CD1c-positive myeloid dendritic cell (primary cell): ENCODE data around the gene JAK1.
"Not testable (repeated sequence)": the region's sequence is repeated elsewhere in the genome, so short reads cannot be mapped to it uniquely, and the experiment has no call there.

Source experiments
- DNase-seq: peaks from one replicate; pipeline ENCODE4 v3.0.0-alpha.2; 2016; ENCODE audit errors: extremely low spot score

Gene JAK1

DNA sequence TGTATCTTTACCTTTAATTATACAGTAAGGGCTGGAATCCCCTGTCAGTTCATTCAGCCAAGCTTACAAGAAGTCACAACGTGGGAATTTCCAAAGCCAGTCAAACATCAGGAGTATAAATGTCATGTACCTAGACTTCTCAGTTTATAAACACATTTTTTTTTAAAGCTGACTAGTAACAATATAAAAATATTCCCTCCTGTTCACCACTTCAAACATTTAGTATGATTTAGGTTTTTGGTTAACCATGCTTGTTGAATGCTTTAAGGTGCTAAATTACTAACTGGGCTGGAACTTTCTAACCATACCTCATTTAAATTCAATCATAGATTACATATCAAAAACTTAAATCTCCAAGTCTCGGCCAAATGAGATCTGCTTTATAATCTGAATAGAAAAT lies 44.0 kb downstream of the JAK1 start:
- no peak for DNase-seq

DNA sequence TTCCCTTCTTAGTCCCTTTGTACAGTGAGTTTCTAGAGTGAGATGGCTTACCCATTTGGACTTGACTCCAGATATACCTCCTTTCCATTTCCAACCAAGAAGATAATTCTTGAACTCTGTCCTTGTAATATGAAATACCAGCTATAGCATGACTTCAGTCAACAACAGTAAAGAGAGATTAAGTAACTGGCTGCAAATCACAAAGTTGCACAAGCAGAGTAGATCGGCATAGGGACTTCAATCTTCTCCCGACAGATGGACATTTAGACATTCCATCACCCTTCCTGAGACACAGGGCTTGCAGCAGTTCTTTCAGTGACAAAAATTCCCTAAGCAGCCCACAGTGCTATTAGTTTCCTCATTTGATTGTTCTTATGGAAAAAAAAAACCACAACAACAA lies 44.6 kb downstream of the JAK1 start:
- DNase-seq: no peak

DNA sequence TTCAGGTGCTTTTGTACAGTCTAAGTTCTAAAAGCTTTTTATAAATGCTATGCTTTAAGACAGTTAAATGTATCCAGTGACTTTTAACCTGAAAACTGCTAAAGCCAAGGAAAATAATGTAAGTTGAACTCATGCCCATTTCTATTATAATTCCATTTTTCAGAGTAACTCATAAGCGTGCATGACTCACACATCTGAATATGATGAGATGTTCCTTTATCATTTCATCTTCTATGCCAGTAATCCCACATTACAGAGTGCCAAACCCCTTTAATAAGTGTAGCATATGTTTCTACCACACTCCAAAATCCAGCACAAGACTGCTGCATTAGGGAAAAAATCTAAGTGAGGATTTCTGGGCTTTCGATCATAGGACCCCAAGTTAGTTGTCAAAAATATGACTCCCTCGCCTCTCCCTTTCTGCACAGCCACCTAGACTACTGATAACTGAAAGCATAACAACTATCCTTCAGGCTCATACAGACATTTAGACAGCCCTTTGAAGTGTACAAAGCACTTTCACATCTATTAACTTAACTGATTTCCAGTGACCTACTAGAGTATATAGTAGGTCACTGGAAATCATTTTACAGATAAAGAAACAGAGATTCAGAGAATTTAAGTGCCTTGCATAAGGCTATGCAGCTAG lies 45.3 kb downstream of the JAK1 start:
- DNase-seq: no peak

DNA sequence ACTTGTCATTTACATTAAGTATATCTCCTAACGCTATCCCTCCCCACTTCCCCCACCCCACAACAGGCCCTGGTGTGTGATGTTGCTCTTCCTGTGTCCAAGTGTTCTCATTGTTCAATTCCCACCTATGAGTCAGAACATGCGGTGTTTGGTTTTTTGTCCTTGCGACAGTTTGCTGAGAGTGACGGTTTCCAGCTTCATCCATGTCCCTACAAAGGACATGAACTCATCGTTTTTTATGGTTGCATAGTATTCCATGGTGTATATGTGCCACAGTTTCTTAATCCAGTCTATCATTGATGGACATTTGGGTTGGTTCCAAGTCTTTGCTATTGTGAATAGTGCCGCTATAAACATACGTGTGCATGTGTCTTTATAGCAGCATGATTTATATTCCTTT lies 47.2 kb downstream of the JAK1 start:
- not testable (repeated sequence) for DNase-seq

DNA sequence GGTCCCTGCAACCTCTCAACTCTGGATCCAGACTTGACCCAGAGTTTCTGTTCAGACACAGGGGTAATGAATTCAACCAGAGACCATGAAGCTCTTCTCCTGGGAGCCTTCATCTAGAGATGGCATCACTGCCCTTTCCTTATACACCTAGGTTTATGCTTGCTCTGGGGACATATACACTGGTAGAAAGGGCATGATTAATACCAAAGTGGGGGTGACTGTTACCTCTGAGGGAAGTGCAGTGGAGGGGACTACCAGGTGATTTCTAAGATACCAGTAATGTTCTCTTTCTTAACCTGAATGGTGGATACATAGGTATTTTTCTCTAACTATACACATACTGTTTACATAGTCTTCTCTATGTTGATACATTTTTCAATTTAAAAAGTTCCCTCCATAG lies 48.4 kb downstream of the JAK1 start:
- DNase-seq: no peak

DNA sequence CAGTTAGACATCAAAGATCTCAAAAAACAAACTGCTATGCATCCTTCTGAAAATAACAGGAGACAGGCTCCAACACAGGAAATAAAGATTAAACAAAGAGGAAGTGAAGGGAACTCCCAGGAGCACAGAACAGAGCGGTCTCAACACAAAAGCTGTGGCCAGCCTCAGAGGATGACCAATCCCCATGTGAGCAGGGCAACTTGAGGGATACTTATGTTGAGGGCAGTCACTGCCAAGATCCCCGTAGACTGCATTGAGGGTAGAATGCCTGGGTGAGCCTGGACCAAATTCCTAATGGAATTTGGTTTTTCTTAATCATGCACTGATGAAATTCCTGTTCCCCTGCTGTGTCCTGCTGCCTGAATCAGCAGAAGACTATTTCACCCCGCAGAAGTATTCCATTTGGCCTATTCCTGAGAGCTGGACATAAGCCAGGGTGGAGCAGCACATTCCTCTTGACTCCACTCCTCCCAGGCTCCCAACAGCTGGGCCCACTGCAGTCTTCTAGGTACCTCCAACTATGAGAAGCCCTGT lies 49.0 kb downstream of the JAK1 start:
- DNase-seq: peak; percentile 73

DNA sequence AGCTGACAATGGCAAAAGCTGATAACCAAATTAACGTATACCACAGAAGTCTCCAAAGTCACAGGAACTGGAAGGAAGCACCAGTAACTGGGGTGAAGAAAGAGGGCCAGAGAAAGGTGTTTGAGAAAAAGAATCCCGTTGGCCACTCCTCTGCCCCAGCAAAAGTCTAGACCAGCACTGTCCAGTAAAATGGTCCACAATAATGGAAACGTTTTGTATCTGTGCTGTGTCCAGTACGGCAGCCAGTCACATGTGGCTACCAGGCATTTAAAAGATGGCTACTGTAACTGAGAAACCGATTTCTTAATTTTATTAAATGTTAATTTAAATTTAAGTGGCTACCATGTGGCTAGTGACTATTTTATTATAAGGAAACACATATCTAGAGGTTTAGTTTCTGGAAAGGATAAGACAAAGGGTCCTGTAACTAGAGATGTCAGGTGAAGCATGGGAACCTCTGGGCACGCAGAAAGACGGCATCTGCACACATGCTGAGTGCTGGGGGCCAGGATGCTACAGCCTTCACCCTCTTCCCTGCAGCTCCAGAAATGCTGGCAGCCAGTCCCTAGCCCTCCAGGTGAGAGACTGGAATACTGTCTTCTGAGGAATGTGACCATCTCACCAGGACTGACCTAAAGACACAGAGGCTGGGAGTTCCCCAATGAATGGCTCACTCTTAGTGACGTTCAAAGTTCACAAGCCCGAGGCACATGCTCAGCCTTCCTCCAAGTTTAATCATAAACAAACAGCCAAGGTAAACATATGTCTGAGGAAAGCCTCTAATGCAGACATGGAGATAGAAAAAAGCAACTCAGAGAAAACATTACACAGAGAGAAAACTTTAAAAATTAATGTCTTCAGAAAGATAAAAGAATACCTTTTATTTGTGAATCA lies 50.7 kb downstream of the JAK1 start:
- no peak for DNase-seq

DNA sequence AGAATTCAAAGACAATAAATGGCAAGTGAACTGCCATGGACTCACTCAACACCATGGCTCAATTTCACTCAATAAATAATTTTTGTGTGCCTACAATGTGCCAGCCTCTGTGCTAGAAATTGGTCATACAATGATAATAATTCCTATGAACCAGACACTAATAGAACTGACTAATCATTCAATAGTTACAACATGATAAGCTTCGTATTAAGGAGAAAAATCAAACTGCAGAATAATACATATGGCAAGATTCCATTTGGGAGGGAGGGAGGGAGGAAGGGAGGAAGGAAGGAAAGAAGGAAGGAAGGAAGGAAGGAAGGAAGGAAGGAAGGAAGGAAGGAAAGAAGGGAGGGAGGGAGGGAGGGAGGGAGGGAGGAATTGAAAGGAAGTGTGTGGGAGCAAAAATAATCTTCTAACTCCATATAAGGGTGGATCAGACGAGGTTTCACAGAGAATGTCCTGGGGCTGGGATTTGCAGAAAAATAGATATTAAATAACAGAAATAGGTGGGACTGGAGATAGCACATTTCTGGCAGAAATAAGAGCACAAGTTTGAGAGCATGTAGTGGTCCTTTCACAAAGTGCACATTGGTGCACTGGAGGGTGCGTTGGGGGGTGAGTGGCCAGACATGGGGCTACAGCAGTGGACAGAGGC lies 52.9 kb downstream of the JAK1 start:
- DNase-seq: no peak

DNA sequence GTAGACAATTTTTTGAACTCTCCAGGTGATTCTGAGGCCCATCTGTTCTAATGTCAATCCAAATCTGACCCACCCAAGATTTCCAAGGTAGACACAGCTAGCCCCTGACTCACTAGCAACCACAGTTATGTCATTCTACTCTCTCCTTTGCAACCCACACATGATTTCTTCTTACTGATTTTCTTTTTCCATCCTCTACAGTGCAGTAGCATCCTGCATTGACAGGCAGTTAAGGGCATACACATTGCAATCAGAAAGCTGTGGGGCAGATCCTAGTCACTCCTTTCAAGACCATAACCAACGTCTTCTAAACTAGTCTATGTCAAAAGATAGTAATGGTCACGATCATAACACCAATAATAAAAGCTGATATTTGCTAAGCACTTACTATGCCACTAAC lies 54.2 kb downstream of the JAK1 start:
- DNase-seq: no peak

DNA sequence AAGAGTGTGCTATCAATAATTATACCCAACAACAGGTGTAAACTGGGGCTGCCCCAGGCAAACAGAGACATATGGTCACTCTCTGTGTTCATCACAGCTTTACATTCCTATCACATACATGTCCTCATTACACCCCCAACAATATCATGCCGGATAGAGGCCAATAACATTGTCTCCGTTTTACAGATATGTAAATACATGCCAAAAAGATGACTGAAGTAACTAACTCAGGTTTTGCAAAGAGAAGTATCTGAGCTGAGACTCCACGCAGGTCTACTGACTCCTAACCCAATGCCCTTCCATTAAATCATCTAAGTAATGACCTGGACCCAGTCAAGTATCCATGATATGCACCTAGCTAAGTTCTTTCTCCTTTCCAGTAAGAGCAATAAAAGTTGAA lies 55.0 kb downstream of the JAK1 start:
- DNase-seq: no peak

DNA sequence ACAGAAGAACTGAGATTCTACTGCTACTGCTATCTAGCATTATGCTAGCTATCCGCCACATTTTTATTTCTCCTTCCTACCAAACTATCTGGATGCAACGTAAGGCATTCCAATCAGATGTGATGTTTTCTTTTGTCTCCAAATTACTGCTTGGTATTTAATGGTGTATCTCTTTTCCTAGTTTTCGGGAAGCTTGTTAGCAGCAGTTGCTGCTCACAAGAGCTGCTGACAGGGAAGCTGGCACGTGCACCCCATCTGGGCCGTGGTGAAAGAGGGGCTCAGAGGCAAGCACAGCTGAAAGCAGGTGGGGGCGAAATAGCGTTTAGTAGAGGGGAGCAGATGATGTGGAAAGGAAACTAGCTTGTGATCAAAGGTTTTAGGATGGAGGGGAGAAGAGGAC lies 57.3 kb downstream of the JAK1 start:
- no peak for DNase-seq

DNA sequence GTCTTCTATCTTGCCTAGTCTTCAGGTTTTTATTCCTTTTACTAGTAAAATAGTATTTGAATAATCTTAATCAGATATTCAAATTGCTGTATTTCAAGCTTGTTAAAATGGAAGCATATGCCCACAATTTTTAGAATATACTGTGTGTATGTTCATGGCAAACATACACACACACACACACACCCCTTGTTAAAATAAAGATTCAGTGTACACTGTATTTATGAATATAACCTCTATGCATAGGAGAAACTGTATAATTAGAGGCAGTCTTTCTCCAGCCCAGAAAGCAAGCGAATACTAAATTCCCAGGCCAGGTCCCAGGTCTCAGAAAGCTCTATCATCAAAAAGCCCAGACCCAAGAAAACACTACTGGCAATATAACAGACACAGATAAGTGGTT lies 57.8 kb downstream of the JAK1 start:
- DNase-seq: no peak

DNA sequence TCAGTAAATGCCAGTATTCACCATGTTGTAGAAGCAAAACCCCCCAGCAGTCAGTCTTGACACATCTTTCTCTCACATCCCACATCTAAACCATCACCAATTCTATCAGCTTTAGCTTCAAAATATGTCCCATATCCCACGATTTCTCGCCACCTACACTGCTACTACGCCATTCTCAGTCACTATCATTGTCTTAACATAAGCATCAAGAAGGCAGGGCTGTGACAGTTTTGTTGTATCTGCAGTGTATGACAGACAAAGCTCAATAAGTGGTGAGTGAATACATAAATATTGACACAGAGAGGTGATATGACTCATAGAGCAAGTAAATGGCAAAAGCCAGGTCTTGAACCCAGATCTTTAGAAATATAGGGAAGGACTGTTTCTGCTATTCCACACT lies 59.9 kb downstream of the JAK1 start:
- DNase-seq: no peak

DNA sequence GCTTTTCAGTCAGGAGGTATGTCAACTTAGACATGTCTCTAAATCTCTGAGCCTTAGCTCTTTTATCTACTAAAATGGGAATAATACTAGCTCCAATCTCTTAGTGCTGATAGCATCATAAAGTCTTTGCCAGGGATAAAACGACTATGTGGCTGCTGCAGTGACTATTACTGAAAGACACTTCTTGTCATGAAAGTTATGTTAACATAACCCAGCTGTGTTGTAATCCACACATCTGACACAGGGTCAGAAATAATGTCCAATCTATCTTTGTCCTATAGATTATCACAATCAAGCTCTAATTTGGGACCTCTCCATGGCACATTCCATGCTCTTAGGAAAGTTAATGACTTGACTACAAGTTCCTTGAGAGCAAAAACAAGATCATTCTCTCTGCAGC lies 62.8 kb downstream of the JAK1 start:
- DNase-seq: no peak

DNA sequence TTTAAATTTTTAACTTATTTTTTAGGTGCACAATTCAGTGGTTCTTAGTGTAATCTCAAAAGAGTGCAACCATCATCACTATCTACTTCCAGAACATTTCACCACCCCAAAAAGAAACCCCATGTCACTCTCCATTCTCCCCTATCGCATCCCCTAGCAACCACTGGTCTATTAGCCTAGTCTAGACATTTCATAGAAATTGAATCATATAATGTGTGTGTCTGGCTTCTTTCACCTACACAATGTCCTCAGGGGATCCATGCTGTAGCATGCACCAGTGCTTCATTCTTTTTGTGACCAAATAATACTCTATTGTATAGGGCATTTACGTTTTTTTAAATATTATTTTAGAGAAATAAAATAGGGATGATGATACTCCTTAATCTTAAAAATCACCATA lies 64.7 kb downstream of the JAK1 start:
- no peak for DNase-seq

DNA sequence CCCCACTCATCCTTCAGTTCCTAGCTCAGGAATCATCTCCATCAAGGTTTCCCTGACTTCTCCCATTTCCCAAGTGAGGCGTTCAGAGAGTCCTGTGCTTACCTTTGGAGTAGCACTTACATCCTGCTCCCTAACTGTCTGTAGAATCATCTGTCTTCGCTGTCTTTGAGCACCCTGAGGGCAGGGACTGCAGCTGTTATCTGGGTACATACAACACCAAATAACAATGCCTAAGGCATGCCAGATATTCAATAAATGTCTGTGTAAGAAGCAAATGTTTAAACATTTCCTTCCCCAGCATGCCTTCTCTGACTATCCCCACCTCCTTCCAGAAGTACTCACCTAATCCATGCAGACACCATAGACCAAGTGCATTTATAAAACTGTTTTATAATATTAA lies 65.4 kb downstream of the JAK1 start:
- no peak for DNase-seq

DNA sequence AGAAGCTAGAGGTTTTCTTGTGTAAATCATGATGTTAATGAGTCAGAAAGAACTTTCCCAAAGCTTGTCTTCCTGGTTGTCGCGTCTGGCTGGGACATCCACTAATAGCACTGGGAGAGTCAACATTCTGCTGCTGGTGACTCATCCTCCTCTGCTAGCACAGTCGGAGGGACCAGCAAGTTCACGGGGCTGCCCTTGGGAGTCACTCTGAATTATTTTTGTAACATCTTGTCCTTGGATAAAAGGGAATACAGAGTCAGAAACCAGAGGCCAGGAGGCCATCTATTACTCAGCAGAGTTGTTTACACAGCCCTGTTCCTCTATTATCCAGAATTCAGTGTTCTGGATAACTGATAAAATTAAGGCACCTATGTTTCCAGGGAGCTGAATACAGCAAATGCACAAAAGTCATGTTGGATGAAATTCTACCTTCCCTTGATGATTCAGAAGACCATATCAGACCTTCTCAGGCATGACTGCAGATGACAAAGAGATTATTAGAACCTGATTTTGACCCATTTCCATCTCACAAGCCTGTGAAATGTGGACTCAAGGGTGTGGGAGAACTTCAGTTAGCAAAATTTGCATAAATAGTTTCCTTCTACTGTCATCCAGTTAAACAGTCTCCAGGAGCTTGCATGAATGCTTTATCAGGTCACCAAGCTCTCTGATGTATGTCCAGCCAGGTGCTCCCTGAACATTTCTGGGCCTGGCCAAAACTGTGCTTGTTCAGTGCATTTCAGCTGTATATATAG lies 68.1 kb downstream of the JAK1 start:
- peak; percentile 86 for DNase-seq

DNA sequence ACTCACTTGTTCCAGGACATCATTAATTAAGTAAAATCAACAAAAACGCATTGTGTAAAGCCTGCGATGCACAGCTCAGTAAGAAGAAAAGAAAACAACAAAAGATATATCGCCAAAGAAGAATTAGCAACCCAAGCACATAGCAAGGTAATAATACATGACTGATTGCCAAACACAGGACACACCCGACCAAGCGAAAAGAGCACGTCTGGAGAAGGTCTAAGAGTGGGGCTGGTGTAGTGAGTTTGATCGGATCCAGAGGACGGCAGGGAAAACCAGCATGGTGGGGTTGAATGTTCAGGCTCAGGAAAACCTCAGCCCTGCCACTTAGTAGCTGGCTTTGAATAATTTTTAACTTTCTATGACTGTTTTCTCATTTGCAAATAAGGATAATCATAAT lies 69.8 kb downstream of the JAK1 start:
- no peak for DNase-seq

DNA sequence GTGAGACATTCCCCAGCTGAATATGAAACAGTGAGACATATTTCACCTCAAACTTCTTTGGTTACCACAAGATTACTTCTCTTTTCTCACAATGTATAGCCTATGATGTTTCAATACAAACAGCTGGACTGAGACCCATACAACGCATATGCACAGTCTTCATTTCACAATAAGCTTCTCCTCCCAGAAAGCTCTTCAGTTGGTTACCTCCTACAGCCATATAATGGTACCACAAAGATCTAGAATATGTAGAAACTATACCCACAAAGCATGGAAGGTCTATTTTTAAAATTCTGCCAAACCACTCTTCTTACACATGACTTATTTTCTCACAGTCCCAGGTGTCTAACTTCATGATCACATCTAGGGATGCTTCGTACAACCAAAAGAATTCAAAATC lies 70.8 kb downstream of the JAK1 start:
- DNase-seq: peak; percentile 50

DNA sequence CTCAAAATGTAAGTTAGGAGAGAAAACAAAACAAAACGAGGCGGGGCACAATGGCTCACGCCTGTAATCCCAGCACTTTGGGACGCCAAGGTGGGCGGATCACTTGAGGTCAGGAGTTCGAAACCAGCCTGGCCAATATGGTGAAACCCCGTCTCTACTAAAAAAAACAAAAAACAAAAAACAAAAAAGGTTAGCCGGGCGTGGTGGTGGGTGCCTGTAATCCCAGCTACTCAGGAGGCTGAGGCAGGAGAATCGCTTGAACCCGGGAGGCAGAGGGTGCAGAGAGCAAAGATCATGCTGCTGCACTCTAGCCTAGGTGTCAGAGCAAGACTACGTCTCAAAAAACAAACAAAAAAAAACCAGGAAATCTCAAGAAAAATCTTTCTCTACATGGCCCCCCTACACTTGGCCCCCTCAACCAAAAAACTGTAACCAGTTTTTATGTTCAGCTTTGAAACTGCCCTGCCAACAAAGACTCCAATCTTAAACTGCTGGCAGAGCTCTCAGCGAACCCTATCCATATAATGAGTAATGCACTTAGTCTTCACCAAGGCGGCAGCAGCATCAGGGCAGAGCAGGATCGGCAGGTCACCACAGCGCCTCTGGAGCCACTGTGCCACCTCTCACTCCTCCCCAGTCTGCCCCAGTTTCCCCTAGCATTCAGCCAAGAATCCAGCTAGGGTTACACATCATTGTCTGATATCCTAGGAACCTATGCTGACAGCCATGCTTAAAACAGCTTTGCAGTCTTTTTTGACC lies 71.7 kb downstream of the JAK1 start:
- no peak for DNase-seq

DNA sequence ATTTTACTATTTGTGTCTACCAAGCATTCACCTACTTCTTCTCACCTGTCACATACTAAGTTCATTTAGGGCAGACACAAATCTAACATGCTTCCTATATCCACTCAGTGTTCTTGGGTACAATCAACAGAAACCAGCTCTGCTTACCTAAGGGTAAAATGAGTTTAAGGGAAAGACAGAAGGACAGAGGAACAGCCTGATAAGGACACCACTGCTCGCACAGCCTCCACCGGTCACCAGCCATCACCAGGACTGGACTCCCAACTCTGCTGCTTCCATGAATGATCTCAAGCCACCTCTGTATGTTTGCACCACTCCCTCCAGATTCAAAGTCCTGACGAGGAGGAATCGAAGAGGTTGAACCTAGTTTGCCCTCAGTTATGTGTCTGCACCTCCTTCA lies 72.4 kb downstream of the JAK1 start:
- DNase-seq: no peak
